ENCODE data around the gene WAC.

WAC gene

GRCh38 chr10:28533571-28534304, 820 bp downstream of the WAC start:
- DNase-seq (ENCODE audit: low spot score) = peak; percentile 77

GRCh38 chr10:28535846-28536245, 2.9 kb downstream of the WAC start:
- DNase-seq (ENCODE audit: low spot score) = no peak

GRCh38 chr10:28538595-28538994, 5.7 kb downstream of the WAC start:
- DNase-seq (ENCODE audit: low spot score) = no peak

- DNase-seq (ENCODE audit: low spot score) = no peak
These were observed 7.2 kb downstream of the WAC start for GRCh38 chr10:28540145-28540544.

- DNase-seq (ENCODE audit: low spot score) = no peak
These were observed 8.9 kb downstream of the WAC start for GRCh38 chr10:28541717-28542365.

GRCh38 chr10:28542728-28543127, 9.8 kb downstream of the WAC start:
- DNase-seq (ENCODE audit: low spot score) = no peak

GRCh38 chr10:28544058-28544457, 11.1 kb downstream of the WAC start:
- DNase-seq (ENCODE audit: low spot score) = no peak

GRCh38 chr10:28545967-28546644, 13.2 kb downstream of the WAC start:
- no peak for DNase-seq (ENCODE audit: low spot score)

- no peak for DNase-seq (ENCODE audit: low spot score)
These were observed 16.0 kb downstream of the WAC start for GRCh38 chr10:28548781-28549498.

- no peak for DNase-seq (ENCODE audit: low spot score)
These were observed 18.2 kb downstream of the WAC start for GRCh38 chr10:28551086-28551485.

- DNase-seq (ENCODE audit: low spot score) = no peak
These were observed 19.9 kb downstream of the WAC start for GRCh38 chr10:28552775-28553174.

- DNase-seq (ENCODE audit: low spot score) = no peak
These were observed 21.1 kb downstream of the WAC start for GRCh38 chr10:28554009-28554408.

GRCh38 chr10:28554952-28555351, 22.0 kb downstream of the WAC start:
- DNase-seq (ENCODE audit: low spot score) = no peak

- DNase-seq (ENCODE audit: low spot score) = no peak
These were observed 22.4 kb downstream of the WAC start for GRCh38 chr10:28555358-28555757.

- DNase-seq (ENCODE audit: low spot score) = no peak
These were observed 23.2 kb downstream of the WAC start for GRCh38 chr10:28556142-28556541.

- no peak for DNase-seq (ENCODE audit: low spot score)
These were observed 25.3 kb downstream of the WAC start for GRCh38 chr10:28558186-28558585.

- DNase-seq (ENCODE audit: low spot score) = no peak
These were observed 26.1 kb downstream of the WAC start for GRCh38 chr10:28558923-28559508.

GRCh38 chr10:28559618-28560017, 26.7 kb downstream of the WAC start:
- DNase-seq (ENCODE audit: low spot score) = no peak

- no peak for DNase-seq (ENCODE audit: low spot score)
These were observed 27.7 kb downstream of the WAC start for GRCh38 chr10:28560617-28561016.

- no peak for DNase-seq (ENCODE audit: low spot score)
These were observed 28.6 kb downstream of the WAC start for GRCh38 chr10:28561531-28561930.

GRCh38 chr10:28564905-28565304, 32.0 kb downstream of the WAC start:
- no peak for DNase-seq (ENCODE audit: low spot score)

- no peak for DNase-seq (ENCODE audit: low spot score)
These were observed 33.6 kb downstream of the WAC start for GRCh38 chr10:28566458-28567015.
